NCI-H526 treated with DMSO at 0.1 percent for 48 hours (cell line): ENCODE measurements around the gene KCNG4.

Source experiments
- DNase-seq: peaks from one replicate; lab custom pipeline; 2025; lab: John Stamatoyannopoulos, UW

KCNG4 gene

GRCh38 chr16:84239909-84240308, at the start of gene KCNG4:
Gene KCNG4, minus strand, starts transcription at chr16:84240012. Its CDS starts 2,527 bp downstream, at chr16:84237485.
- no peak for DNase-seq

- no peak for DNase-seq
Measured at GRCh38 chr16:84288902-84289301, 49.1 kb upstream of the KCNG4 start.

- DNase-seq: no peak
Measured at GRCh38 chr16:84286578-84287240, 46.9 kb upstream of the KCNG4 start.

- no peak for DNase-seq
Measured at GRCh38 chr16:84284154-84284722, 44.4 kb upstream of the KCNG4 start.

- no peak for DNase-seq
Measured at GRCh38 chr16:84283314-84284153, 43.7 kb upstream of the KCNG4 start.

- DNase-seq: no peak
Measured at GRCh38 chr16:84282533-84282932, 42.7 kb upstream of the KCNG4 start.

- DNase-seq: no peak
Measured at GRCh38 chr16:84281074-84281473, 41.3 kb upstream of the KCNG4 start.

- DNase-seq: no peak
Measured at GRCh38 chr16:84279881-84280280, 40.1 kb upstream of the KCNG4 start.

- no peak for DNase-seq
Measured at GRCh38 chr16:84278968-84279367, 39.2 kb upstream of the KCNG4 start.

GRCh38 chr16:84278333-84278732, 38.5 kb upstream of the KCNG4 start:
- DNase-seq: no peak

GRCh38 chr16:84277244-84277823, 37.5 kb upstream of the KCNG4 start:
- DNase-seq: no peak

- no peak for DNase-seq
Measured at GRCh38 chr16:84275585-84276151, 35.9 kb upstream of the KCNG4 start.

- no peak for DNase-seq
Measured at GRCh38 chr16:84274515-84274914, 34.7 kb upstream of the KCNG4 start.

GRCh38 chr16:84272740-84273320, 33.0 kb upstream of the KCNG4 start:
- DNase-seq: no peak

GRCh38 chr16:84271866-84272265, 32.1 kb upstream of the KCNG4 start:
- DNase-seq: no peak

- no peak for DNase-seq
Measured at GRCh38 chr16:84271037-84271436, 31.2 kb upstream of the KCNG4 start.

- DNase-seq: no peak
Measured at GRCh38 chr16:84270531-84270930, 30.7 kb upstream of the KCNG4 start.

- DNase-seq: no peak
Measured at GRCh38 chr16:84270071-84270470, 30.3 kb upstream of the KCNG4 start.

GRCh38 chr16:84268291-84269040, 28.7 kb upstream of the KCNG4 start:
- DNase-seq: no peak

- no peak for DNase-seq
Measured at GRCh38 chr16:84267380-84267779, 27.6 kb upstream of the KCNG4 start.

- DNase-seq: no peak
Measured at GRCh38 chr16:84266451-84266850, 26.6 kb upstream of the KCNG4 start.
